HG03457 (cell line): Measurements from ENCODE around the gene L3MBTL4.
A peak's percentile ranks its signal among the peaks of the same experiment; 100 is the strongest.

Experiments used
- ATAC-seq: cut with Tn5 transposase; IDR thresholded peaks from one replicate; pipeline ENCODE4 v1.9.1; 2021; ENCODE audit warnings: moderate number of reproducible peaks; ENCODE audit not compliant: unreplicated experiment

The L3MBTL4 gene

GRCh38 chr18:6257950-6258349, 156.8 kb downstream of the L3MBTL4 start:
- ATAC-seq = no peak

GRCh38 chr18:6256521-6256920, 158.2 kb downstream of the L3MBTL4 start:
- ATAC-seq = no peak

- no peak for ATAC-seq
These were observed 158.8 kb downstream of the L3MBTL4 start for GRCh38 chr18:6255886-6256285.

GRCh38 chr18:6255116-6255705, 159.5 kb downstream of the L3MBTL4 start:
- ATAC-seq = no peak

- ATAC-seq = no peak
These were observed 160.3 kb downstream of the L3MBTL4 start for GRCh38 chr18:6254456-6254855.

- no peak for ATAC-seq
These were observed 163.6 kb downstream of the L3MBTL4 start for GRCh38 chr18:6251084-6251483.

- ATAC-seq = no peak
These were observed 164.9 kb downstream of the L3MBTL4 start for GRCh38 chr18:6249788-6250187.

GRCh38 chr18:6249170-6249569, 165.5 kb downstream of the L3MBTL4 start:
- ATAC-seq = peak; percentile 70

GRCh38 chr18:6248017-6248416, 166.7 kb downstream of the L3MBTL4 start:
- ATAC-seq = no peak

GRCh38 chr18:6242004-6242403, 172.7 kb downstream of the L3MBTL4 start:
- no peak for ATAC-seq

GRCh38 chr18:6239716-6240115, 175.0 kb downstream of the L3MBTL4 start:
- ATAC-seq = no peak

- ATAC-seq = no peak
These were observed 178.5 kb downstream of the L3MBTL4 start for GRCh38 chr18:6236258-6236657.

- no peak for ATAC-seq
These were observed 192.4 kb downstream of the L3MBTL4 start for GRCh38 chr18:6222271-6222670.

GRCh38 chr18:6221602-6222014, 193.1 kb downstream of the L3MBTL4 start:
- ATAC-seq = no peak

- ATAC-seq = no peak
These were observed 194.6 kb downstream of the L3MBTL4 start for GRCh38 chr18:6220129-6220528.

GRCh38 chr18:6219116-6219717, 195.5 kb downstream of the L3MBTL4 start:
- no peak for ATAC-seq

GRCh38 chr18:6215888-6216287, 198.8 kb downstream of the L3MBTL4 start:
- ATAC-seq = no peak

- ATAC-seq = no peak
These were observed 203.6 kb downstream of the L3MBTL4 start for GRCh38 chr18:6211174-6211504.

GRCh38 chr18:6210349-6211173, 204.2 kb downstream of the L3MBTL4 start:
- no peak for ATAC-seq

- no peak for ATAC-seq
These were observed 206.8 kb downstream of the L3MBTL4 start for GRCh38 chr18:6207941-6208340.

GRCh38 chr18:6207116-6207515, 207.6 kb downstream of the L3MBTL4 start:
- no peak for ATAC-seq

- ATAC-seq = no peak
These were observed 209.0 kb downstream of the L3MBTL4 start for GRCh38 chr18:6205706-6206105.
